C4-2B (cell line): ENCODE measurements around the gene PTPN1.

Experiments
- CTCF ChIP-seq: fragments of 450-650 bp; conservative IDR thresholded peaks from 2 replicates; pipeline ENCODE4 v1.5.1; 2017; ENCODE audit warnings: mild to moderate bottlenecking
- ZFX ChIP-seq: fragments of 450-650 bp; IDR thresholded peaks from 2 replicates; pipeline ENCODE4 v1.6.1; 2017

DNA sequence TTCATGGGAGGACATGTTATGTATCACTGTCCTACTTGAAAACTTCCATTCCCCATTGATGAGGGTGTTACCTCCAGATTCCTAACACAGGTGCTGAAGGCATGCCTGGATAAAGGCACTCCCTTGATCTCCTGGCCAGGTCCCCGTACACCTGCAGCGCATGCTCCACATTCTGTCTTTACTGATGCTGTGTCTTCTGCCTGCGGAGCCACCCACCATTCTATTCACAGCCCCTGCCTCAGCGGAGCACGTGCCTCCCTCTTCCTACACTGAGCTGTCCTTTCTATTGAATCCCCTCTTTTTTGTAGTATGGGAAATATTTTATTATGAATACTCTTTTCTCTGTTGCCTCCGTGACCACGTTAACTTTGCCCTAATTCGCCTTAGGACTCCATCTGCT lies 25.0 kb downstream of the PTPN1 start:
- no peak for TF ChIP-seq CTCF
- TF ChIP-seq ZFX = no peak
